Progenitor cell of endocrine pancreas (in vitro differentiated cells): Measurements from ENCODE around the gene FOXL1. TPM values are rescaled to one million over a fixed set of nuclear protein-coding genes. Genes with fewer than 3 reads are reported as not detected.

Source experiments
- DNase-seq: peaks from one replicate; pipeline ENCODE4 v3.0.0; 2021; ENCODE audit warnings: low spot score; ENCODE audit not compliant: unreplicated experiment
- H3K27ac Mint-ChIP-seq: 2 replicates; pipeline ENCODE4 v1.8.0; 2021; ENCODE audit warnings: mild to moderate bottlenecking, moderate library complexity, mixed read lengths
- H3K27me3 Mint-ChIP-seq: 2 replicates; pipeline ENCODE4 v1.8.0; 2021; ENCODE audit warnings: mixed read lengths
- H3K36me3 Mint-ChIP-seq: 2 replicates; pipeline ENCODE4 v1.8.0; 2022; ENCODE audit warnings: mixed read lengths; ENCODE audit not compliant: insufficient read depth
- H3K4me1 Mint-ChIP-seq: 2 replicates; pipeline ENCODE4 v1.8.0; 2021; ENCODE audit warnings: low read depth, mixed read lengths
- H3K4me3 Mint-ChIP-seq: 2 replicates; pipeline ENCODE4 v1.8.0; 2021; ENCODE audit warnings: low read depth, mild to moderate bottlenecking, moderate library complexity, mixed read lengths
- H3K9me3 Mint-ChIP-seq: 2 replicates; pipeline ENCODE4 v1.8.0; 2021; ENCODE audit warnings: low read depth, mixed read lengths
- CTCF ChIP-seq: fragments of 200-600 bp; sonication (generic); IDR thresholded peaks from one replicate; pipeline ENCODE4 v1.5.0; 2021; ENCODE audit warnings: antibody characterized with exemption, mild to moderate bottlenecking; ENCODE audit not compliant: unreplicated experiment
- total RNA-seq: library from RNA; stranded (reverse); gene quantifications from 2 replicates; pipeline ENCODE4 v1.2.1, GENCODE V29; 2021

The FOXL1 gene
- total RNA-seq, 1 donor from 2014 or later: not detected

- no peaks in the 10 kb centered on the region for H3K36me3 Mint-ChIP-seq
- no peak for DNase-seq
- peaks cover 31% of the 10 kb centered on the region for H3K27me3 Mint-ChIP-seq
- no peak for TF ChIP-seq CTCF
- H3K4me3 Mint-ChIP-seq: no peak overlapping the region
- H3K4me1 Mint-ChIP-seq: no peaks in the 10 kb centered on the region
- no peaks in the 10 kb centered on the region for H3K9me3 Mint-ChIP-seq
- no peak overlapping the region for H3K27ac Mint-ChIP-seq
Measured at GRCh38 chr16:86611525-86611855, 33.1 kb downstream of the FOXL1 start.

DNA sequence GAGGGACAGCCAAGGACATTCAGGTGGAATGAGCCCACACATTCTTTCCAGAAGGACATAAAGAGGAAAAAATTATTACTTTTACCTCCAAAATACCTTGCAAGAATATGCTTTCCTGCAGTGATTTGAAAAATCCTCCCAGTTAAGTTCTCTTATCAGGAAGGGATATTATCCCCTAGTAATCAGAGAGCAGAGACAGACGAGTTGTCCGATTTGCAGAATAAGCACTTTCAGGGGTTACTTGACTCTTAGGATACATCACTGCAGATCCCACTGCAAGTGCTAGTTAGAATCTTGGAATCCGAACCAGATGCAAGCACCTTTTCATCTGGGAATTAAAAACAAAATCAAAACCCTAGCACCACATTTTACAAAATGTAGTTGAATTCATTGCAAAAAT, 33.6 kb downstream of the FOXL1 start:
- no peak overlapping the region for H3K27ac Mint-ChIP-seq
- no peaks in the 10 kb centered on the region for H3K36me3 Mint-ChIP-seq
- no peak for TF ChIP-seq CTCF
- H3K4me3 Mint-ChIP-seq: no peak overlapping the region
- H3K27me3 Mint-ChIP-seq: peaks cover 31% of the 10 kb centered on the region
- no peaks in the 10 kb centered on the region for H3K4me1 Mint-ChIP-seq
- H3K9me3 Mint-ChIP-seq: no peaks in the 10 kb centered on the region
- DNase-seq: no peak

- Mint-ChIP-seq H3K4me3 (no peak overlapping the region), H3K27me3 (peaks cover 23% of the 10 kb centered on the region), H3K27ac (no peak overlapping the region), H3K4me1 (no peaks in the 10 kb centered on the region), H3K9me3 (no peaks in the 10 kb centered on the region), H3K36me3 (no peaks in the 10 kb centered on the region)
- no peak for TF ChIP-seq CTCF
- DNase-seq: no peak
Measured at GRCh38 chr16:86614699-86615098, 36.4 kb downstream of the FOXL1 start.

- H3K9me3 Mint-ChIP-seq: no peaks in the 10 kb centered on the region
- TF ChIP-seq CTCF: no peak
- no peak overlapping the region for H3K4me3 Mint-ChIP-seq
- H3K4me1 Mint-ChIP-seq: no peaks in the 10 kb centered on the region
- DNase-seq: no peak
- H3K27ac Mint-ChIP-seq: no peak overlapping the region
- no peaks in the 10 kb centered on the region for H3K36me3 Mint-ChIP-seq
- H3K27me3 Mint-ChIP-seq: peaks cover 17% of the 10 kb centered on the region
Measured at GRCh38 chr16:86616906-86617305, 38.6 kb downstream of the FOXL1 start.

DNA sequence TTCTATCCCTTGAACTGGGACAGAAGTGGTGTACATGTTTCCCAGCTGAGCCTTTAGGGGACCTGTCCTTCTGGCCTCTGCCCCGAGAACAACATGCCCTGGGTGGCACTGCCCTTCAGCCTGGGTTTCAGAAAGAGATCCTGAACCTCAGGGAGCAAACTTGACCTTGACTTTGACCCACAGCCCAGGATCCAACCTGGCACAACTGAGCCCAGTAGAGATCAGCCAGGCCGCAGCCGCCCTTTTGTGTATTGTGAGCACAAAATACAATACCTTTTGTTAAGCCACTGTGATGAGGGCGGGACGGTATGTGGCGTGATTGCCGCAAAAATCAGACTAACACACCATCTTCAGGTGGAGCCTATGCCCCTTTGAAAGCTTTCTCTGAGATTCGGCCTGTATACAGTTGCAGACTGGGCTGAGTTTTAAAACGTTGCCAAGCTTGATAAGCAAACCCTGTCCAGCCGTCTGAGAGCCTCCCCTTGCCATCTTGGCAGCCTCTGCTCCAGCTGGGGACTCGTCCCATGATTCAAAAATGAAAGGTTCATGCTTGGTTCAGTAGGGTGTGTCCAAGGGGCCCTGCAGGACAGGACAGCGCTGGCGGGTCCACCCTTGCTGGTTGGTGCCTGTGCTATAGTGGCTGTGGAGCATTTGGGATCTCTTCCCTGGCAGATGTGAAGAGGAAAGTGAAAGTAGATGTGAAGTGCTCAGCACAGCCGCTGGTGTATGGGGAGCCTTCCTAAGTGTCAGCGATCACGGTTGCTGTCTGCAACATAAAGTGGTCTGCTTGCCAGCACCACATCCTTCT, 40.3 kb downstream of the FOXL1 start:
- Mint-ChIP-seq H3K36me3 (no peaks in the 10 kb centered on the region), H3K4me3 (no peak overlapping the region), H3K9me3 (no peaks in the 10 kb centered on the region), H3K27ac (no peak overlapping the region), H3K4me1 (no peaks in the 10 kb centered on the region), H3K27me3 (peaks cover 23% of the 10 kb centered on the region)
- DNase-seq: no peak
- no peak for TF ChIP-seq CTCF
